ENCODE results near the gene ZPLD1.

The ZPLD1 gene

DNA sequence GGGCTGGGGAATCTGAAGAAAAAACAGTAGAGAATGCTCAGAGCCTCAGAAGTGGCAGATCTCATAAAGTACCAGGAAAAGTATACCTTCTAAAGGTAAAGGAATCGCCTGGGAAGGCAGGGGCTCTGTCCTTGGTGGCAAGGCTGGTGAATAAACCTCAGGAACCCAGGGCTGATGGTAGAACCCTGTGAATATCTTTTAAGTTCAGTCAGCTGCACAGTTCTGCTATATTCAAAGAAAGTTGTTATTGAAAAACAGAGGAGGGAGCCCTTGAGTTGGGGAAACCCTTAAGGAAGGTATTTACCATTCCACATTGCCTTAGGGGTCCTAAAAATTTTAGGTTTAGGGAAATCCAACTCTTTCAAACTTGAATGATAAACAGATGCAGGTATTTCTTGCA lies 31.2 kb downstream of the ZPLD1 start:
- no peak for DNase-seq (ENCODE audit: low read depth in 2 of 2)

- DNase-seq (ENCODE audit: low read depth in 2 of 2) = no peak
Observed at GRCh38 chr3:102470066-102470465, 35.3 kb downstream of the ZPLD1 start.

GRCh38 chr3:102471001-102471400 lies 36.2 kb downstream of the ZPLD1 start:
- no peak for DNase-seq (ENCODE audit: low read depth in 2 of 2)

GRCh38 chr3:102471491-102471890 lies 36.7 kb downstream of the ZPLD1 start:
- no peak for DNase-seq (ENCODE audit: low read depth in 2 of 2)

- DNase-seq (ENCODE audit: low read depth in 2 of 2) = no peak
Observed at GRCh38 chr3:102473648-102474047, 38.8 kb downstream of the ZPLD1 start.

DNA sequence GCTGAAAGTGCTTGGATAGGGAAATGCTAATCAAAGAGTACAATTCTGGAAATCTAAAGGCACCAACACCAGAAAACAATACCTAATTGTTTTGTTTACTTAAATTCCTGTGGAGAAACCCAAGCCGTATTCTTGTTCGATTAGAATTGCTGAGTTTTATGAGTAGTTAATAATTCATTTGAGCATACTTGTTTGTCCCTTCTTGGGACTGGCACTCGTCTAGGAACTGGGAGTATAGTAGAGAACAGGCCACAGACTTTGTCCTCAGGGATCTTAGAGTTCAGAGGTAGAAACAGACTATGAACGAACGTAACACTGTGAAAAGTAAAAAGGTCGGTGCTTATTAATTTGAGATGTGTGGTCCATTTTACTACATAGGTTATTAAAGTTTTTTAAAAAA lies 39.4 kb downstream of the ZPLD1 start:
- DNase-seq (ENCODE audit: low read depth in 2 of 2) = no peak

DNA sequence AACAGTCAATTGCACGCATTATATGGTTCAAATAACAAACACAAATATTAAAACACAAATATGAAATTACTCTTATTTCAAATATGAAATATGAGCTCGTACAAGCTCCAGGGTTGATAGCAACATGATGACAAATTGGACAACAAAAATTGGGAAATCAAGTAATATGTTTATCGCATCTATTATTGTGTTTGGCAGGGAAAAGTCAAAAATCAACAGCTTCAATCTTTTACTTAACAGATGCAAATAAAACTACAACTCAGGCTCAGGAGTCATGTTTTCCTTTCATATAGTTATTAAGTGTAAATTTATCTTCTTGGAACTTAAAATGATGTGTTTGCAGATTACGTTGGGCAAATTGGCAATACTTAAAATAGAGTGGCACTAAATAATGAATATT lies 41.4 kb downstream of the ZPLD1 start:
- no peak for DNase-seq (ENCODE audit: low read depth in 2 of 2)

DNA sequence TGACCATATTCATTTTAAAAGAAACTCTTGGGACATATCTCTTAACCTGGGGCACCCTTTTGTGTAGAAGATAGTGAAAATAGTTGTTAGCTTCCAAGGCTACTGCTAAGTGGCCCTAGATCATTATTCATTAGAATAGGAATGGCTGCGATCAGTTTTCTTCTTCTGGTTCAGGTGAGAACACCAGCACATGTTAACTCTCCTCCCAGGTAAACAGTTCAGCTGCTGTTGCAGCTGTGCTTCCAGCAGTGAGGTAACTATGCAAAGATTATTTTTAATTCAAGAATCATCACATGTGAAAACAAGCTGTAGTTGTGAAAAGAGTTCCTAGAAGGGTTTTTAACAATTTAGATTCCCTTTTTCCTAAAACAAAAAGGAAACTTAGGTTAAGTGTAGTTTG lies 43.3 kb downstream of the ZPLD1 start:
- no peak for DNase-seq (ENCODE audit: low read depth in 2 of 2)

DNA sequence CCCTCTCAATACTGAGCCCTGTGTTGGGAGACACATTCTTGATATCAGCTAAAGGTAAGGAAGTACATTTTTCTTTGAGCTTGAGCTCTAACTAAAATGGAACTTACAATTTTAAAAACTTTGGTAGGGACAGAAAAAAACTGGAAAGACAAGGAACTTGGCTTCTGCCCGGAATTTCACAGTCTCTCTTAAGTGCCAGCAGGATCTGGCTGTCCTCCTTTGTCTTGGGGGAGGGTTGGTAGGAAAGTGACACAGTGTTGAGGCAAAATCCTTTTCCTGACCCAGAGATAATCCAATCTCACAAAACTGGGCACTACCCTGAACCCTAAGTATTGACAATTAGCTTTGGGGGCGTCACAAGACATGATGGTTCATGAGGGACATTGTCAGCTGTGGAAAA lies 45.3 kb downstream of the ZPLD1 start:
- DNase-seq (ENCODE audit: low read depth in 2 of 2) = no peak

DNA sequence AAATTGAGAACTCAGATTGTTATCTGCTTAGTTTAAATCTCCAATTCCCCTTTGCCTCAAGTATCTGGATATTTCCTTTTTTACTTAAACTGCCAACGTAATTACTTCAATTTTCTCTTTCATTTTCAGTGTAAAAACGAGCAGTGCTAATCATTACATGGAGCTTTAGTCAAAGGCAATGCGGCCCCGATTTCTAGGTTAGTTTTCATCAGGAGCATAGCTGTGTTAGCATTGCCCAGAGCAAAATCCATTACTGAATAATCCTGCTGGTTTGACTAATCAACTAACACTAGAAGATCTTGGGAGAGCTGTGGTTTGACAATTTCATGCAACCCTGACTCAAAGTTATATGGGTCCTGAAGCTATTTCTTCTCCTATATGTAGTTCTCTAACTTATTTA lies 46.2 kb downstream of the ZPLD1 start:
- DNase-seq (ENCODE audit: low read depth in 2 of 2) = no peak

DNA sequence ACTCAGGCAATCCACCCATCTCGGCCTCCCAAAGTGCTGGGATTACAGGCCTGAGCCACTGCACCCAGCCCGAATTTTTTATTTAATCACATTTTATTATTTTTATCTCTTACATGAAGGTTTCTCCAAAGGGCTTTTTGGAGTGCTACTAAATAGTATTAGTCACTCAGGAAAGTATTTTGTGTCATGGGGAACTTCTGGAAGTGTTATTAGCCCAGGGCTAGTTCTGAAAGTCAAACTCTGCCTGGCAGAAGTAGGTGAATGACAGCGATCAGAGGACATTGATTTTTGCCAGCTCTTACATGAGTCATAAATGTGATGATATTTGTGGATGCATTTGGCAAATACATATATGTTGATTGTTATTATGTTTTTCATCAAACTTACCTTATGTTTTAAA lies 48.7 kb downstream of the ZPLD1 start:
- no peak for DNase-seq (ENCODE audit: low read depth in 2 of 2)

- no peak for DNase-seq (ENCODE audit: low read depth in 2 of 2)
Observed at GRCh38 chr3:102484363-102484762, 49.5 kb downstream of the ZPLD1 start.

- no peak for DNase-seq (ENCODE audit: low read depth in 2 of 2)
Observed at GRCh38 chr3:102485701-102486100, 50.9 kb downstream of the ZPLD1 start.

DNA sequence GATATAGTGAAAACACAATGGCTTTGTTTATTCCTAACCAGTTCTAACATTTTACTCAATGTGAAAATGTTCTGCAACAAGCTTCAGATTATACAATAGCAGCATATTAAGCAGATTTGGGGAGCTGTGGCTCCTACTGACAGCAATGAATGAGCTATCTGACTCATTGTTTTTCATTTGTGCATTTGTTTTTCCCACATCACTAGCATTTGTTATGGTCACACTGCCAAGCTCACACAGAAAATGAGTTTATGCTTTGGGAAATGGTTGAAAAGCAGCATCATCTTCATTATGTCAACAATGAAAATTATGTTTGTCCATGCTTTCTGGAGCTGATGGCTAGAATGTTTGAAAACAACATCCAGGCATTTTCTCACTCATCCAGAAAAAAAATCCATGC lies 53.5 kb downstream of the ZPLD1 start:
- DNase-seq (ENCODE audit: low read depth in 2 of 2) = no peak

GRCh38 chr3:102492300-102492699 lies 57.5 kb downstream of the ZPLD1 start:
- no peak for DNase-seq (ENCODE audit: low read depth in 2 of 2)

DNA sequence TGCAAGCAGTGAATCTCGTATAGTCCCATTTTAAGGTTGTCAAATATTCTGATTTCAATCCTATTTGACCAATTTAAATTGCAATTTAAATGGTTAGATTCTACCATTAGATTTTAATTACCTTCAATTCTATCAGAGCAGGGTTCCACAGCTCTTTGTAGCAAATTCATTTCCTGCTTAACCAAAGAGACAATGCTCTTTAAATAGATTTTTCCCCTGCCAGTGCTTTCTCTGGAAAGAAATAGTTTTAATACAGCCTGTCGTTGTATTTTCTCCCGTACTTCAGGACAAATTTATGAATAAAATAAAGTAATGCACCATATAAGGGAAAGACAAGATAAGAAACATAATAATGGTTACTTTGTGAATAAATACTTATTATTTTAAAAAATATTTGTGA lies 62.8 kb downstream of the ZPLD1 start:
- no peak for DNase-seq (ENCODE audit: low read depth in 2 of 2)

- DNase-seq (ENCODE audit: low read depth in 2 of 2) = no peak
Observed at GRCh38 chr3:102505542-102505941, 70.7 kb downstream of the ZPLD1 start.

GRCh38 chr3:102510663-102511062 lies 75.8 kb downstream of the ZPLD1 start:
- no peak for DNase-seq (ENCODE audit: low read depth in 2 of 2)

DNA sequence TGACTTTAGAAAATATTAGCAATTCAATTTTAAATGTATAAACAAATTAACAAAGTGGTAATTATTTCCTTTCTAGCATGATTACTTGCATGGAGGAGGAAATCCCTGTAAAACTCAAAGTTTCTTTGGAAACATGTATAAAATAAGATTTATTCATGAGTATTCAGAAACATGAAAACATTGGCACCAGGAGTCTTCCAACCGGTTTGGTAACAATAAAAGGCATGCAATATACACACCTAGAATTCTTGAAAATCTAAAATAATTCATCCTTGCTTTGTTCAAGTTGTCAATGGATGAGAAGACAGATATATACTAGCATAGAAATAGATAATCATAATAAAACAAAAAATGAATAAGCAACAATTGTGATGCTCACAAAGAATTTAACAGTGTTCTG lies 76.4 kb downstream of the ZPLD1 start:
- DNase-seq (ENCODE audit: low read depth in 2 of 2) = no peak

DNA sequence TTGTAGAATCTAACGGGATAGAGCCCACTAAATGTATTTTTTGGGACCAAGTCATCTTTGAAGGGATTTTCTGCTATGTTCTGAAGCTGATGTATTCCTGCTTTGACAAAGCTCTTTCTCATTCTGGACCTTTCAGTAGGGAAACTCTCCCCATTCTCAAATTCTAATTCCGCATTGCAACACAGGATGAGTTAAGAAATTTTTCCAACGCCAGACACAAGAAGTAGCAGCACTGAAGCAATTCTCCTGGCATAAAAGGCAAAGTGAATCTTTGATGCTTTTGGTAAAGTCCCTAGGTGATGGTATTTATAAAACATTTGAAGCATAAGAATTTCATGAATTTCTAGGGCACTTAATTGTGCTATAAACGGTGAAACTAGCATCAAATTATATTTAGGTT lies 76.8 kb downstream of the ZPLD1 start:
- no peak for DNase-seq (ENCODE audit: low read depth in 2 of 2)

DNA sequence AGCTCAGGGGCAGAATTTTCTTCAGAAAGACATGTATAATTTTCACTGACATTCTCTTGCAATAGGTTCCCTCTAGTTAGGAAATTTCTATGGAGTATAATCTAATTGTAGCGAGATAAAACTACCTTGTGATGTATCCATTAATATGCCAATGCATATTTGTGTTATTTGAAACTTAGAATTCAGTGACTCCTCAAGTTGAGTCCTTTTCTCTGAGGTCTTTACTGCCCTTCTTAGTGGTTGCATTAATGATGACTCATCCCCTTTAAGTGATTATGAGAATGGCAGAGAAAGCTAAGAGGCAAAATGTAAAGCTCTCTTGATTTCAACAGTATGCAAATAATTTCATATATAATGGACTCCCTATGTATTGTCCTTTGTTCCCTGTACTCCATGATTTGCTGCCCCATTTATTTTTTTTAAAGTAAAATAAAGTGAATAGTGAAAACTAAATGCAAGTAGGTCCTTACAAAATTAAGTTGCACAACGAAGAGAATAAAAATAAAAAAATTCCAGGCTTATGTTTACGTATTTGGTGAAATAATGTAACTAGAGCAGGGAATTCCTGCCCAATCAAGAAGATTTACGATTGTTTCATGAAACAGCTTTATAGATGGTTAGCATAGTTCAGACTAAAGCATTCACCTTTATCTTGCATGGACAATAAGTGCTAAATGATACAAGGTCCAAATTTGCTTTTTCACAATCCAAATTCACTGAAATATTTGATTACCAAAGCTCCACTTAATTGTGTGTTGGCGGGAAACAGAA lies 78.1 kb downstream of the ZPLD1 start:
- DNase-seq (ENCODE audit: low read depth in 2 of 2) = no peak

GRCh38 chr3:102514241-102514640 lies 79.4 kb downstream of the ZPLD1 start:
- DNase-seq (ENCODE audit: low read depth in 2 of 2) = no peak

DNA sequence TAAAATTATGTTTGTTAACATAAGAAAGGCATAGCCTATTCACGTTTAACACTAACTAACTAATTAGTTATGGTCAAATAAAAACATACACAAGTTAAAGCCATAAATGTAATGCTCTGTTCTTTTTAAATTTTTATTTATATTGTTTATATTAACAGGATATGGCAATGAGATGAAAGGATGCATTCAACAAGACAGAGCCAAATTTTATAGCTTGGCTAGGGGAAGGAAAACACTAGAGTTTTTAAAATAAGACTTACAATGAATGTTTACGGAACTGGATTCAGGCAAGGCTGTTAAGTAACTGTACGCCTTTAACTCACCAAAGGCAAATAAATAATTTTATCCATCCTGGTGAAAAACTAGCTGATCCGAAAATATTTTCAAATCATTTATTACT lies 86.4 kb downstream of the ZPLD1 start:
- DNase-seq (ENCODE audit: low read depth in 2 of 2) = no peak

DNA sequence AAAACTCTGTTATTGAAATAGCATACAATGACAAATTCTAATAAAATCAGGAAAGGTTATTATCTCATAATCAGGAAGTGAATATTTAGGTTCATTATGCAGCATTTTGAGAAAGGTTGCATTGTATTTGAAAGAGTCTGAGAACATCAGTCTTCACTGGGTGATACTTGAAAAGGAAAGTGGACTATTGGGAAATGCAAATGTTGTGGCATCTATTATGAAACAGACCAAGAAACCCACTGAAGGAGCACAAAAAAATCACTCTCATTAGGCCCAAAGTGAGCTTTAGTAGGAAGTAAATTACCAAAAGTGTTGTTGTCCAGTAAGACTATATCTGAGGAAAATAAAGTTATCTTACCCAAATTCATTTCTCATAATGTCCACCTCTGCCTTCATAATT lies 90.8 kb downstream of the ZPLD1 start:
- no peak for DNase-seq (ENCODE audit: low read depth in 2 of 2)
